PC-9 (cell line): ENCODE results near the gene SPI1.

ENCODE experiments used
- CTCF ChIP-seq: fragments of 200-600 bp; sonication (generic); conservative IDR thresholded peaks from 2 replicates; pipeline ENCODE4 v1.6.1; 2017; ENCODE audit warnings: mixed run types, antibody characterized with exemption, mild to moderate bottlenecking, moderate library complexity
- EZH2 ChIP-seq: fragments of 200-600 bp; sonication (generic); IDR thresholded peaks from 2 replicates; pipeline ENCODE4 v1.8.0; 2017; ENCODE audit warnings: antibody characterized with exemption, low read depth

DNA sequence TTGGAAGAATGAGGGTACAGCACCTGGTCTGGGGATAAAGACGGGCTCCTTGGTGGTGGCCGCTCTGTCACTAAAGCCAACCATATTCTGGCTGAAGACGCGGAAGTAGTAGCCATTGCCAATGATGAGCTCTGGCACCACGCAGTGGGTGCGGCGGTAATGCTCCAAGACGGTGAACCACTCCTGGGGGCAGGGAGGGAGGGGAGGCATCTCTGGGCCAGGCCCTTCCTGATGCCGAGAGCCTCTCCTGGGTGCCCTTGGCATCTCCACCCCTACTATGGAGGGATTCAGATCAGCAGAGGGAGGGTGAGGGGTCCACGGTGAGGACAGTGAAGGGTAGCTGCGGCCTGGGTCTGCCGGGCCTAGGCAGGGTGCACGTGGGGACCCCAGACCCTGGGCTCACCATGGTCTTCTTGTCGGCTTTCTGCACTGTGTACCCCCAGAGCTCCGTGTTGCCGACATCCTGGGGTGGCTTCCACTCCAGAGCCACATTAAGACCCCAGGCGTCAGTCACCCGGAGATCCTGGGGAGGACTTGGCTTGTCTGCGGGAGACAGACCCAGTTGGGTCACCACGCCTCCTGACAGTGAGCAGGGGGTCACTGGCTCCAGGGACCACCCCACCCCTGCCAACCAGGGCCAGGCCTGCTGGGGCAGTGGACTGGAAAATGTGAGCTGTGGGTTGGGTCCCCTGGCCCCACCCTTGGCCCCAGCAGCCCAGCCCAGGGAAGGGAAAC, 45.4 kb downstream of the SPI1 start:
- TF ChIP-seq CTCF (no peak), EZH2 (no peak)
